GM18907 (cell line): Measurements from ENCODE around the gene SLC1A2.

ENCODE experiments used
- ATAC-seq: cut with Tn5 transposase; IDR thresholded peaks from one replicate; pipeline ENCODE4 v1.9.1; 2021; ENCODE audit warnings: mild to moderate bottlenecking, moderate library complexity; ENCODE audit not compliant: unreplicated experiment

Gene SLC1A2

GRCh38 chr11:35305670-35306382 lies 113.5 kb downstream of the SLC1A2 start:
- ATAC-seq, result peak; percentile 77

GRCh38 chr11:35304900-35305460 lies 114.4 kb downstream of the SLC1A2 start:
- ATAC-seq, result no peak

DNA sequence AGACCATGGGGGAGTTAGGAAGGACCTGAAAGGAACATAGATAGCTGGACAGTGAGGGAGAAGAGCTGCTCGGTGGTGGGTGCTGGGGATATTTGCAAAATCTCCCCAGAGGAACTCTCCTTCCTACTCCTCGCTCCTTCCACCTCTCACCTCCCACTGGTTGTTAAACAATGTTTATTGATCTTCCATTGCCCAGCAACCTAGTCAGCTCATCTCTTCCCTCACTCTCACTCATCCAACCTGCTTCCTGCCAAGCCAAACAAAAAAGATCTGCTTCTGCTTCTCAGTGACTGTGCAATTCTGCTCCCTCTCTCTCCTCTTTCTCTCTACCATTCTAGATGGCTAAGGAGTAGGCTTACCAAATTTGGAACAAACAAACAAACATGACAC lies 115.0 kb downstream of the SLC1A2 start:
- ATAC-seq, result no peak

DNA sequence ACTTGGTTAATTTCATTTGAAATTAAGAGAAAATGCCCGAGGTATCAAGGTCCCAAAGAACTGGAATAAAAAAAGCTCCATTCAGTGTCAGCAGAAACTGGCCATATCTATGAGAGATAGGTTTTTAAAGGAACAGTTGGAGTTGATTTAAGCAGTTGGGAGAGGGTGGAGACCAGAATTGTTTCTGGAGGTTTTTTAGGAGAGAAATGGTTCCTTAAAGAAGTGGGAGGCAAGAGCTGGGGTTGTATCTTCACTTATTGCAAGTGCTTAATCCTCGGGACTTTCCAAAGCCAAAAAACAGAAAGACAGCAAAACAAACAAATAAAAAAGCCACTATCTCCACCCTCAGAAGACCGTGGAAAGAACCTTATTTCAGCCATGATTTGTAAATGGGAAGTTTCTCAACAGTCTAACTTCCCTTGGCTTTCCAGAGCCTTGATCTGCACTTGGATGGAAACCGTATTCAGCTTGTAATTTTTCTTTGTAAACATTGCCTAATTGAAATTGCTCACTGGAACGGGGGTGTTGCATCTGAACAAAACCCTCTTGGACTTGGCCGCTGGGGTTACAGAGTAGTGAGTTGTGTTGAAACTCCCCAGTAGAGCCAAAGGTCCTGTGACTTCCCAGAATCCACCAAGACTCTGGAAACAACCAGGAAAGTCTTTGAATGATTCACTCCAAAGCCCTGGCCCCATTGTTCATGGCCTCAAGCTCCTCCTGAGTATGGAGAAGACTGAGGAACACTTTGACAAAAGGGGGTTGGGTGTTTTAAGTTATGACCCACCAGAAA lies 115.6 kb downstream of the SLC1A2 start:
- ATAC-seq, result no peak

DNA sequence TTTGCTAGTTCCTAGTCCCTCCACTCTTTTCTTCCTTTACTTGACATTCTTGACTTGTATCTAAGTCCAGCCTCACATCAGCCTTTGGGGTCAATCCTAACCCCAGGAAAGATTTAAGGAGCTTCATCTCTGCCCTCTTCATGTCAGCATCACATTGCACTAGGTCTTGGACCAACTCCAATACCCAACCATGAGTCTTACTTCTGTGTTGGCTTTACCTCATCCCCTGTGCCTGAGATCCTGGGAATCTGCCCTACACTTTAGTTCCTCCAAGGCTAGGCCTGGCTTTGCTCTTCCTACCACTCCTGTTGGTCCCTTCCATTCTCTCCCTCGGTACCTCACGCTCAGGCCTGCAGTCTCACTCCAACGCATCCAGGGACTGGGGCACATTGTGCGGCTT lies 117.0 kb downstream of the SLC1A2 start:
- ATAC-seq, result no peak

DNA sequence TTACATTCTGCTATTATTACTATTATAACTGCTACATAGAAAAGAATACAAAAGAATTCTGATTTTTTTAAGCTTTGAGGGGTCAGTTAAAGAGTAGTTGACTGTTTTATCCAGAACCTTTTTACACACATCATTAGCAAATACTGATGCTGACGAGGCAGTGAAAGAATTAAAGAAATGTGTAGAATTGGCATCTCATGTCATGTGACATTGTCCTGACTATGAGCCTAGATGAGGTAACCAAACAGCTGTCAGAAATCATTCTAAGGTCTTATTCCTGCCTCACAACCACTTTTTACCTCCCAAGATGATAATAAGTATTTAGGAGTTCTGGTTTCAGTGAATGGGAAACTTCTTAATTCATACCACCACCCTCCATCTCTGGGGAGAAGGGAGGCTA lies 121.0 kb downstream of the SLC1A2 start:
- ATAC-seq, result no peak

- no peak for ATAC-seq
Measured at GRCh38 chr11:35295751-35296150, 123.6 kb downstream of the SLC1A2 start.

DNA sequence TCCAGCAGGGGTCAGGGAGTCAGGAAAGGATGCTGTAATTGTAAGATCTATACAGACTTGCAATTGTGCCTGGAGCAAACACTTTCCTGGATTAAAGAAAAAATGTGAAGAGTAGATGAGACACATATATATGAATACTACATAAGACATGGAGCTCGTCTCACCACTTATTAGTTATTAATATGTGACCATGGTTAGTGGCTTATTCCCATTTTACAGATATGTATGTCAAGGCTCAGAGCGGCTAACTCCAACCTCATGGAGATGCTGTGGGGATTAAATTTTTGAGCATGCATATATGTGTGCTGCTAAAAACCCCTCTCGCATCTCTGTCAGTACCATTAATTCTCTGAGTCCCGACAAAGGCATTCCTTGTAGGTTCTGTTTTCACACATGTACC lies 125.7 kb downstream of the SLC1A2 start:
- no peak for ATAC-seq

DNA sequence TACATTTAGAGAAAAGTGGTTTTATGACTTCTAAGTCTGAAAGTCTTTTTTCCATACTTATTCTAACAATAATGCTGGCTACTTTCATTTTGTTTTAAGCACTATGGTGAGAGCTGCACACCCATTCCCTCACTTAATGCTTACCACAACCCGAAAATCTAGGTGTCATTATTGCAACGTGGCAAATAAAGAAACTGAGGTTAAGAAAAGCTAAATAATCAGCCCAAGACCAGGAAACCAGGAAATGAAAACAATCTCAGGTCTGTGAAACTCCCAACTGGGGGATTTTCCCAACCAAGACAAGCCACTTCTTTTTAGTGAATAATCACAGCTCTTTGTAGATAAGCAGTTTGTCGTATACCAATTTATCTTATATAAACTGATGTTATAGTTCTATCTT lies 126.3 kb downstream of the SLC1A2 start:
- no peak for ATAC-seq

GRCh38 chr11:35292279-35292678 lies 127.1 kb downstream of the SLC1A2 start:
- ATAC-seq, result no peak

- no peak for ATAC-seq
Measured at GRCh38 chr11:35290876-35291275, 128.5 kb downstream of the SLC1A2 start.

DNA sequence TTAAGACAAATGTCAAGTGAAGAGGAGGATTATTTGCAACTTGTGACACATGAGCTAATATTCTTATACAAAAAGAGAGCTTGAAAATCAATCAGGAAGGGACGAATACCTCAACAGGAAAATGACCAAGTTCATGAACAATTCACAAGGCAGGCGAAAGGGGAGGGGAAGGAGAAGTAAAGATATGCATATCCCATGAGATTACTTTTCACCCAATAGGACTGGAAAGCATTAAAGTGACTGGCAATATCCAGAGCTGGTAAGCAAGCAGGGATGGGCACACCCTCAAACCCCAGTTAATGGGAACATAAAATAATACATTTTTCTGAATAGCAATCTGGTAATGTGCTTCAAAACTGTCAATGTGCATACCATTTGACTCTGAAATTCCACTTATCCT lies 129.5 kb downstream of the SLC1A2 start:
- no peak for ATAC-seq

DNA sequence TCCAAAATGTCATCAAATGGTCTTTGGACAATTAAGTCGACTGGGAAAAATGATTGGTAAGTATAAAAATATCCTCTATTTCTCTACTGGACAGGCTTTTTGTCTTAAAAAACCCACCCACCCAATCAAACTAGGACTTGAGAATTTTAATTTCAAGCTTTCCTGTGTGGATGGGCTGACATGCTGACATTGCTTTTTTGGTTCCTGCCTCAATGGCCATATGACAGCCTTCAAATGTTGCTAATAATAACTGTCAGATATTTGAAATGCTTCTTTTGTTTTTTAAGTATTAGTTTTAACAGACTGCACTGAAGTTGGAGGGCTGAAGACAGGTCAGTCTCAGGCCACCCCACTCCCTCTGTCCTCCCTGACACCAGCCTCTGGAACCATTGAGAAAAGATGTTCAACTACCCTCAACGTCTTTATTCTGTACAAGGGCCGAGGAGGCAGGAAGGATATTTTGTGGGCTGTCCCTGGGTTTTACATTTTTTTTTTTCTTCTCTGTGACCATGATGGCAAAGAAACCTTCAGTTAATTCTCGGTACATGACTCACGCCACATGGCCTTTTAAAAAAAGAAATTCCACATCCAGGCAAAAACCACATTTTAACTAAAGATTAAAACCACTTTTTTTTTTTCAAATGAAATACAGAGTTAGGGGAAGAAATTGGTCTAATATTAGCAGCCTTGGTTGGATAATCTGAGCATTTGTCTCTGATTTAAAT lies 130.4 kb downstream of the SLC1A2 start:
- no peak for ATAC-seq

GRCh38 chr11:35288309-35288708 lies 131.0 kb downstream of the SLC1A2 start:
- no peak for ATAC-seq

DNA sequence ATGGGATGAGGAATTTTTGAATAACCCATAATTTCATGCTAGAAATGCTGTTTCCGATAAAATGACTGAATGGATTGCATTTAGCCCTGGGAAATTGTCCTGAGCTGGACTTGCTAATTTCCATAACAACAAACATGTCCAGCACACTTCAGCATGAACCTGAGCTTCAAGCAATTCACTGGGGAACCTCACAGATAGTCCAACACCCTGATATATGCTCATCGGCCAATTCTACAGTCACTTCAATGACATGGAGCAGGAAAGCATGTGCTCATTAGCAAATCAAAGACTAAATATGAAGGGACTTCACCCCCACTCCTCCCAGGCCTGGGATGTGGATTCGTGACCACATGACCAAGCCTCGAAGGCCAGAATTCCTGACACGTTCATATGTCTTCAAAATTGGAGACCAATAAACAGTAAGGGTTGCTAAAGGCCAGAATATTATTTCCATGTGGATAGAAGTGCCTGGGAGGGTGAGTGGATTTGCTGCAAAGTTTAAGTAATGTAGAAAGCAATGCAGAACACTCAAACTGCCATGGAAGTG lies 131.9 kb downstream of the SLC1A2 start:
- no peak for ATAC-seq

DNA sequence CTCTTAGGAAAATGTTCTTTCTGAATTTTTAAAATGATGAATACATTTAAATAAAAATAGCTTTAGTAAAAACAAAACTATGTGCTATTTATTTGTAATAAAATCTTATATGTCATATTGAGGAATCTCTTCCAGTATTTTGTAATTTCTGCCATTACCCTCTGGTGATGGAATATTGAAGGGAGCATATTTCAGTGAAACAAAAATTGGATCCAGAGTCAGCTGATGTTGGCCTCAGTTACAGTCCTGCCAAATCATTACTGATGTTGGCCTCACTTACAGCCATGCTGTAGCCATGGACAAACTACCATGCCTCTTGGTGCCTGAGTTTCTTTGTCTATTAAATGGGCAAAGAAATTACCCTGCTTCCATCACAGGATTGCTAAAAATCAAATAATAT lies 133.2 kb downstream of the SLC1A2 start:
- no peak for ATAC-seq

DNA sequence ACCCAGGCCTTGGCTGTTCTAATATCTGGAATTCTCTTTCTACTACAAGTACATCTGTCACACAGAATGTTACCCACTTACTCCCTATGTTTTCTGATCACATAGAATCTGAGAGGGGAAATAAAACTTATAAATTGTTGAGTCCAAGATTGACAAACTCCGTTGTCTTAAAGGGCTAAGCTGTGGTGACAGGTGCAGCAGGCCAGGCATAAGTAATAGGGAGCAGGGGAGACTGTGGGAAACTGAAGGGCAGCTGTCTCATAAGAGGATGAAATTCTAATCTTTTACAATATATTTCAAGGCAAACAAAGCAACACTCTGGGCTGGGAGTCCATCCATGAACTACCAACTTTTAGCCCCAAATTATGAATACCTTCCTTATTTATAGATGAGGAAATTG lies 133.9 kb downstream of the SLC1A2 start:
- ATAC-seq, result no peak

DNA sequence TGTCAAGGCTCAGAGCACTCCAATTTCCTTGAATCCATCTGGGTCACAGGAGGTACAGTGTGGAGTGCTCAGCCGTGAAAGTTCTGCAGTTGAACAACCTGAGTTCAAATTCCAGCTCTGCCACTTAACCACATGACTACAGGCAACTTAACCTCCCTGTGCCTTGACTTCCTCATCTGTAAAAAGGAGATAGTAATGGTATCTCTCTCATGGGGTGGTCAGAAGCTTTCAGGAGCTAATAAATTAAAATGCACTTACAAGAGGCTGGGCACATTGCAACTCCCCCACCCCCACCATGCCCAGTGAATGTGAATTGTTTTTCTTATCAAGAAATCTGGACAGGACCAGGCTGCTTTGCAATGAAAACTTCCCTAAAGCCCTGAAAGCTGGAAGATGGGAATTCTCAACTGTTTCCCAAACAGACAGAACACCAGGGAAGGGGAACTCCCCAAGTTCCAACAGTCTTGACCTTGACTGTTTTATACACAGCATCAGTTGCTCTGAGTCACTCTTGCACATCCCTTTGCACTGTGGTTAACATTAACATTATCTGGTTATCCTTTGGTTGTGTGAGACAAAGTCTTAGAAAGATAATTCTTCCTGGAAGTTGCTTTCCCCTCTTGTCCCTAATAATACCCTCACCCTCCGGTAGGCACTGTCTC lies 137.0 kb downstream of the SLC1A2 start:
- no peak for ATAC-seq

DNA sequence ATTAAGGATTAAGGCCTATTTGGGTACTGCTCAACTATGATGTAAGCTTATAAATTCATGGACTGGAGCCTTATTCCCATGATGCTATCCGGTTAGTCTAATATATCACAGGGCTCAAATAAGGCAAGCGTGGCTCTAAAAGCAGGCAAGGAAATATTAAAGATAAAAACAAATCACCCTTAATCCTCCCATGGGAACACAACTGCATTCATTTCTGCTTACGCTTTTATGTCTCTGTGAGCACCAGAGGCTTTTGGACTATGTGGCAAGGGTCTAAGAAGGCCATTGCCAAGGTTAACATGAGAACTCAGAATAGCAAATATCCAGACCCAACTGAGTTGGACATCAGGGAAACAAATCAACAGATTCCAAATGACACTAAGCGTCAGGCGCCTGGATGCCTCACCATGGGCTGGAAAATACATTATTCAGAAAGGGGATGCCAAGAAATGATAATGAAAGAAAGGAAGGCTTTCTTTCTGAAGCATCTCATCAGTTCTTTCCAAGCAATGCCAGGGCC lies 138.1 kb downstream of the SLC1A2 start:
- no peak for ATAC-seq

DNA sequence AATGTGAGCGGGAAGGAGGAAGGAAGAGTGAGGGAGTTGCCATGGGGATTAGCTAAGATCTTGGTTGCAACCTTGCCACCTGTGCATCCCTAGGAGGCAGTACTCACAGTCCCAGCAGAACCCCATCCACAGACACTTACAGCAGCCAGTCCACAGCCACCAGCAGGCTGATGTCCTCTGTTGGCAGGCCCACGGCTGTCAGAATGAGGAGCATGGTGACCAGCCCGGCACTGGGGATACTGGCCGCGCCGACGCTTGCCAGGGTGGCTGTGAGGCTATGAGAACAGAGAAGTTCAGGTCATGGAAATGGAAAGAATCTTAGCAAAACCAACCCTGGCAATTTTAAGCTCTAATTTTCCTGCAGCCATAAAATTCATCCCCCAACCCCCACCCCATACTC lies 138.6 kb downstream of the SLC1A2 start:
- ATAC-seq, result no peak

DNA sequence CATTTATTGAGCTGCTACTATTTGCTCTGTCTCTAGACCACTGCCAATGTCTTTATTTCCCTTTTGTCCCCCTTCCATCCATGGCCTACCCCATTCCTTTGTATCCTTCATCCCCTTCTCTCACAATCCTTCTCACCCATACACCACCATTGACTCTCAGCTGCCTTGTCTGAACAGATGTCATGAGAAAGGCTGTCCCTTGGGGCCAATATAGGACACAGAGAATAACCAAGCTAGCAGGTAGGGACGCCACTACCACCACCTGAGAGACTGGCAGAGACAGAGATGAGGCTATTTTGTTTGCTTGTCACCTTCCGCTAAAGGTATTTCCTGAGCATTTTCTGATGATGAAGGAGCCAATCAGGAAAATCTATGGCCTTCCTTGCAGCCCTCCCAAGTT lies 141.5 kb downstream of the SLC1A2 start:
- no peak for ATAC-seq
